Panc1 (cell line): Measurements from ENCODE around the gene CACNA2D3. TPM values are rescaled to one million over a fixed set of nuclear protein-coding genes. Genes with fewer than 3 reads are reported as not detected.

Experiments used
- ATAC-seq: fragments of 200-7000 bp; cut with Tn5 transposase; 2 replicates; pipeline ENCODE4 v1.9.1; 2020; ENCODE audit warnings: mild to moderate bottlenecking, moderate library complexity
- BruUV-seq: library from RNA; stranded (reverse); fragments of 400-500 nt; replicated peaks from 2 replicates; lab custom pipeline; 2021; lab: Mats Ljungman, UMichigan
- CTCF ChIA-PET: fragments of 300-600 bp; sonication (Branson Sonifier 250); formaldehyde crosslinking; loops from one replicate; lab custom pipeline; 2022; ENCODE audit warnings: antibody characterized with exemption; lab: Charles Lee
- POLR2A ChIA-PET: fragments of 300-600 bp; sonication (Branson Sonifier 250); formaldehyde crosslinking; loops from one replicate; lab custom pipeline; 2022; ENCODE audit warnings: antibody characterized with exemption; lab: Charles Lee
- DNase-seq: peaks from one replicate; pipeline ENCODE4 v3.0.0-alpha.2; 2010; ENCODE audit warnings: low read depth, low spot score
- H3K27ac ChIP-seq: 2 replicates; pipeline ENCODE4 v1.5.1; 2011; ENCODE audit warnings: mild to moderate bottlenecking, low read length, inconsistent platforms
- H3K27me3 ChIP-seq: fragments of 200-500 bp; sonication (Bioruptor generic); 2 replicates; pipeline ENCODE4 v1.6.0; 2014; ENCODE audit warnings: low read length, inconsistent platforms; ENCODE audit not compliant: control insufficient read depth, insufficient read depth
- H3K36me3 ChIP-seq: fragments of 200-500 bp; sonication (Bioruptor generic); 2 replicates; pipeline ENCODE4 v1.5.1; 2014; ENCODE audit warnings: inconsistent platforms, mild to moderate bottlenecking, low read length, moderate library complexity; ENCODE audit not compliant: control insufficient read depth, insufficient read depth
- H3K4me1 ChIP-seq: 2 replicates; pipeline ENCODE4 v1.5.1; 2011; ENCODE audit warnings: inconsistent platforms, mild to moderate bottlenecking, low read length, moderate library complexity; ENCODE audit not compliant: control insufficient read depth, insufficient read depth
- H3K4me3 ChIP-seq, 2 experiments: 2 replicates each; pipeline ENCODE4 v1.5.1; 2011 to 2012; ENCODE audit warnings: low read depth in 2 of 2, low read length in 2 of 2, mild to moderate bottlenecking in 2 of 2, inconsistent platforms in 1 of 2, moderate library complexity in 1 of 2
- H3K9me3 ChIP-seq: fragments of 200-500 bp; sonication (Bioruptor generic); 2 replicates; pipeline ENCODE4 v1.5.1; 2014; ENCODE audit warnings: low read depth, mild to moderate bottlenecking, inconsistent platforms, low read length, moderate library complexity; ENCODE audit not compliant: control insufficient read depth, insufficient read depth
- POLR2AphosphoS5 ChIP-seq: IDR thresholded peaks from 2 replicates; pipeline ENCODE4 v1.6.1; 2012; ENCODE audit warnings: mild to moderate bottlenecking, low read depth, low read length, moderate library complexity
- SIN3A ChIP-seq: IDR thresholded peaks from 2 replicates; pipeline ENCODE4 v1.6.1; 2012; ENCODE audit warnings: low read depth, mild to moderate bottlenecking, low read length, moderate library complexity, borderline replicate concordance; ENCODE audit not compliant: insufficient read depth
- TCF7L2 ChIP-seq: IDR thresholded peaks from 2 replicates; pipeline ENCODE4 v1.6.1; 2011; ENCODE audit warnings: mild to moderate bottlenecking, low read depth, low read length, inconsistent platforms
- in situ Hi-C: cut with HindIII; loops from 2 replicates; pipeline ENCODE4 v1.10.0; 2016; ENCODE audit warnings: low sequenced_read_pairs, low pct_unique_long_range_greater_than_20kb
- intact Hi-C: fragments of 100-400 bp; cut with micrococcal nuclease; formaldehyde crosslinking; loops from one replicate; pipeline ENCODE4 v1.10.0; 2022; ENCODE audit not compliant: unreplicated experiment
- total RNA-seq: library from RNA; stranded (reverse); gene quantifications from one replicate; pipeline ENCODE4 v1.2.1, GENCODE V29; 2021; ENCODE audit not compliant: unreplicated experiment
- TF ChIP-seq, protein P1 (sequence below), 2 experiments: IDR thresholded peaks; 2 replicates each; pipeline ENCODE4 v1.6.1; 2011 to 2012; ENCODE audit warnings: low read depth in 2 of 2, control low read depth in 1 of 2, low read length in 1 of 2, mild to moderate bottlenecking in 1 of 2, moderate library complexity in 1 of 2; ENCODE audit not compliant: insufficient read depth in 1 of 2
- TF ChIP-seq, protein P2 (sequence below): fragments of 450-650 bp; IDR thresholded peaks from 2 replicates; pipeline ENCODE4 v1.5.1; 2017; ENCODE audit warnings: mild to moderate bottlenecking

CACNA2D3 gene
- total RNA-seq, 1 experiment from 2014 or later: 0.41 TPM

DNA sequence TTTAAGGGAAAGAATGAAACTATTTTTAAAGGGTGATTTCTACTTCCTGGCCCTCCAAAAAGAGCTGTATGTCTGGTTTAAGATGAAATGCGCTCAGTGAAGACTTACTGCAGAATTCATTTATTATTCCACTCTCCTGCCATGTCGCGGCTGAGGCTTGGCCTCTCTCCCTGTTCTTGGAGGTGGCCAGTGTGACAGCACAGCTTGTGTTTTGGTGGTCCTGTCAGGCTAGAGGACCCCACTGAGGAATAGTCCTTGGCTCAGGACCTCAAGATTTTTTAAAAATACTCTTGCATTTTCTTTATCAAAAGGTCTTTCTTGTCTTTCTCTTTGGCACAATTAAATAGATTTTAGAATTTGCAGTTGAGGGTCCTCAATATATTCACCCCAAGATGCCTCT, 421.1 kb downstream of the CACNA2D3 start:
- DNase-seq: no peak
- Histone ChIP-seq H3K36me3 (no peaks in the 10 kb centered on the region), H3K27me3 (no peaks in the 10 kb centered on the region), H3K4me1 (no peaks in the 10 kb centered on the region), H3K4me3 (no peak overlapping the region), H3K9me3 (no peaks in the 10 kb centered on the region), H3K27ac (no peak overlapping the region)
- TF ChIP-seq SIN3A: no peak
- TF ChIP-seq, protein P1, sequence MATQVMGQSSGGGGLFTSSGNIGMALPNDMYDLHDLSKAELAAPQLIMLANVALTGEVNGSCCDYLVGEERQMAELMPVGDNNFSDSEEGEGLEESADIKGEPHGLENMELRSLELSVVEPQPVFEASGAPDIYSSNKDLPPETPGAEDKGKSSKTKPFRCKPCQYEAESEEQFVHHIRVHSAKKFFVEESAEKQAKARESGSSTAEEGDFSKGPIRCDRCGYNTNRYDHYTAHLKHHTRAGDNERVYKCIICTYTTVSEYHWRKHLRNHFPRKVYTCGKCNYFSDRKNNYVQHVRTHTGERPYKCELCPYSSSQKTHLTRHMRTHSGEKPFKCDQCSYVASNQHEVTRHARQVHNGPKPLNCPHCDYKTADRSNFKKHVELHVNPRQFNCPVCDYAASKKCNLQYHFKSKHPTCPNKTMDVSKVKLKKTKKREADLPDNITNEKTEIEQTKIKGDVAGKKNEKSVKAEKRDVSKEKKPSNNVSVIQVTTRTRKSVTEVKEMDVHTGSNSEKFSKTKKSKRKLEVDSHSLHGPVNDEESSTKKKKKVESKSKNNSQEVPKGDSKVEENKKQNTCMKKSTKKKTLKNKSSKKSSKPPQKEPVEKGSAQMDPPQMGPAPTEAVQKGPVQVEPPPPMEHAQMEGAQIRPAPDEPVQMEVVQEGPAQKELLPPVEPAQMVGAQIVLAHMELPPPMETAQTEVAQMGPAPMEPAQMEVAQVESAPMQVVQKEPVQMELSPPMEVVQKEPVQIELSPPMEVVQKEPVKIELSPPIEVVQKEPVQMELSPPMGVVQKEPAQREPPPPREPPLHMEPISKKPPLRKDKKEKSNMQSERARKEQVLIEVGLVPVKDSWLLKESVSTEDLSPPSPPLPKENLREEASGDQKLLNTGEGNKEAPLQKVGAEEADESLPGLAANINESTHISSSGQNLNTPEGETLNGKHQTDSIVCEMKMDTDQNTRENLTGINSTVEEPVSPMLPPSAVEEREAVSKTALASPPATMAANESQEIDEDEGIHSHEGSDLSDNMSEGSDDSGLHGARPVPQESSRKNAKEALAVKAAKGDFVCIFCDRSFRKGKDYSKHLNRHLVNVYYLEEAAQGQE (IDR thresholded peaks at IDR 0.05; ENCODE audit: insufficient read depth in 1 of 2, low read depth in 2 of 2, low read length in 1 of 2): no peak
- no peak for TF ChIP-seq POLR2AphosphoS5
- TF ChIP-seq, protein P2, sequence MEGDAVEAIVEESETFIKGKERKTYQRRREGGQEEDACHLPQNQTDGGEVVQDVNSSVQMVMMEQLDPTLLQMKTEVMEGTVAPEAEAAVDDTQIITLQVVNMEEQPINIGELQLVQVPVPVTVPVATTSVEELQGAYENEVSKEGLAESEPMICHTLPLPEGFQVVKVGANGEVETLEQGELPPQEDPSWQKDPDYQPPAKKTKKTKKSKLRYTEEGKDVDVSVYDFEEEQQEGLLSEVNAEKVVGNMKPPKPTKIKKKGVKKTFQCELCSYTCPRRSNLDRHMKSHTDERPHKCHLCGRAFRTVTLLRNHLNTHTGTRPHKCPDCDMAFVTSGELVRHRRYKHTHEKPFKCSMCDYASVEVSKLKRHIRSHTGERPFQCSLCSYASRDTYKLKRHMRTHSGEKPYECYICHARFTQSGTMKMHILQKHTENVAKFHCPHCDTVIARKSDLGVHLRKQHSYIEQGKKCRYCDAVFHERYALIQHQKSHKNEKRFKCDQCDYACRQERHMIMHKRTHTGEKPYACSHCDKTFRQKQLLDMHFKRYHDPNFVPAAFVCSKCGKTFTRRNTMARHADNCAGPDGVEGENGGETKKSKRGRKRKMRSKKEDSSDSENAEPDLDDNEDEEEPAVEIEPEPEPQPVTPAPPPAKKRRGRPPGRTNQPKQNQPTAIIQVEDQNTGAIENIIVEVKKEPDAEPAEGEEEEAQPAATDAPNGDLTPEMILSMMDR: no peak
- no peak for TF ChIP-seq TCF7L2
- ATAC-seq: no peak
- intact Hi-C loops: no loop called here
- in situ Hi-C loops: no loop called here
- CTCF ChIA-PET: no interaction called here
- POLR2A ChIA-PET: no interaction called here
- BruUV-seq: no TSS peak

- Histone ChIP-seq H3K27ac (no peak overlapping the region), H3K4me1 (no peaks in the 10 kb centered on the region), H3K9me3 (no peaks in the 10 kb centered on the region), H3K36me3 (no peaks in the 10 kb centered on the region), H3K27me3 (no peaks in the 10 kb centered on the region), H3K4me3 (no peak overlapping the region)
- DNase-seq (no peak), ATAC-seq (no peak)
- ChIA-PET CTCF (no interaction called here), POLR2A (no interaction called here)
- in situ Hi-C loops (no loop called here), intact Hi-C loops (no loop called here)
- no TSS peak for BruUV-seq
- TF ChIP-seq, protein P1 (IDR thresholded peaks at IDR 0.05; ENCODE audit: insufficient read depth in 1 of 2, low read depth in 2 of 2, low read length in 1 of 2): no peak
- no peak for TF ChIP-seq POLR2AphosphoS5
- TF ChIP-seq SIN3A: no peak
- TF ChIP-seq TCF7L2: no peak
- TF ChIP-seq, protein P2: no peak
Measured at GRCh38 chr3:54547051-54547450, 424.7 kb downstream of the CACNA2D3 start.
